ENCODE results near the gene NRCAM. TPM values are rescaled to one million over a fixed set of nuclear protein-coding genes. Genes with fewer than 3 reads are reported as not detected.

NRCAM gene
- total and polyA plus RNA-seq, 2 donors, result 4.7 to 13.9 TPM

DNA sequence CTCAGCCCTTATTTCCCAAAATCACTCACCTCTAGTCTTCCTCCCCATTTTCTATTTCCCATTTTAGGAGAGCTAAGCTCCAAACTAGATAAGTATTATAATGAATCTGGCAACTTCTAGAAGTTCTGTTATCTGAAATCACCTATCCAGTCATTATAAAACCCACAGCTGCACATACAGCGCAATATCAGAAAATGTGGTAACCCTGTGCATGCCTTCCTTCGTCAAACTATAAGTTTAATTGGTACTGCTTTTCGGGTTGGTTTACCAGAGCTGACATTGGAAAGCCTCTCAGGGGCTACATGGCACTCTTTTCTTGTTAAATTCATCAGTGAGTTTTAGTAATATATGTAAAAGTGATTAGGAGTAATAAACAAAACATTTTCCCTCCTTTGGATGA is 327.7 kb downstream of the NRCAM start:
- Histone ChIP-seq H3K27ac (ENCODE audit: low read depth in 1 of 2, low read length in 1 of 2) (no peak overlapping the region), H3K36me3 (ENCODE audit: control insufficient read depth in 2 of 2, insufficient read depth in 2 of 2, low read length in 1 of 2) (no peaks in the 10 kb centered on the region), H3K4me3 (ENCODE audit: low read length in 2 of 2) (no peak overlapping the region), H3K4me1 (ENCODE audit: control insufficient read depth in 2 of 2, insufficient read depth in 2 of 2, low read length in 2 of 2) (no peaks in the 10 kb centered on the region), H3K27me3 (ENCODE audit: control insufficient read depth in 2 of 2, insufficient read depth in 1 of 2, low read length in 1 of 2) (no peaks in the 10 kb centered on the region), H3K9me3 (ENCODE audit: control insufficient read depth in 2 of 2, insufficient read depth in 1 of 2, low read length in 1 of 2) (no peaks in the 10 kb centered on the region)
- no peak for DNase-seq (ENCODE audit: low read depth in 6 of 9, low spot score in 9 of 9)
- 96% methylated on average over 3 of the region's 3 CpGs for WGBS

DNA sequence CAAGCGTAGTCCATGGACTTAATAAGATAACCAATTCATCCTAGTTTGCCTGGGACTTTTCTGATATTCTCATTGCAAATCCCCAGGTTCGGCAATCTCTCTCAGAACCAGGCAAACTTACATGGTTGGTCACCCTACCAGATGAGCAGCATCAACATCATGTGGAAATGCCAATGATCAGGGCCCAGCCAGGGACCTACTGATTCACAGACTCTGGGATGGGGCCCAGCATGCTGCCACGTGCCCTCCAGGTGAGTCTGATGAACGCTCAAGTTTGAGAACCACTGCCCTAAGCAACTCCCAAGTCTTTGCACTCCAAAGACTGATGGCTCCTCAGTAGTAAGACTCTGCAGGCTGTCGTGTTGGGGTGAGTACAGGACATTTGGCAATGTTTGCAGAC is 328.8 kb downstream of the NRCAM start:
- H3K27me3 ChIP-seq (ENCODE audit: control insufficient read depth in 2 of 2, insufficient read depth in 1 of 2, low read length in 1 of 2), result no peaks in the 10 kb centered on the region
- H3K27ac ChIP-seq (ENCODE audit: low read depth in 1 of 2, low read length in 1 of 2), result no peak overlapping the region
- H3K9me3 ChIP-seq (ENCODE audit: control insufficient read depth in 2 of 2, insufficient read depth in 1 of 2, low read length in 1 of 2), result no peaks in the 10 kb centered on the region
- WGBS, result 93% methylated on average over 5 of the region's 5 CpGs
- no peak for DNase-seq (ENCODE audit: low read depth in 6 of 9, low spot score in 9 of 9)
- no peak overlapping the region for H3K4me3 ChIP-seq (ENCODE audit: low read length in 2 of 2)
- H3K4me1 ChIP-seq (ENCODE audit: control insufficient read depth in 2 of 2, insufficient read depth in 2 of 2, low read length in 2 of 2), result no peaks in the 10 kb centered on the region
- no peaks in the 10 kb centered on the region for H3K36me3 ChIP-seq (ENCODE audit: control insufficient read depth in 2 of 2, insufficient read depth in 2 of 2, low read length in 1 of 2)

DNA sequence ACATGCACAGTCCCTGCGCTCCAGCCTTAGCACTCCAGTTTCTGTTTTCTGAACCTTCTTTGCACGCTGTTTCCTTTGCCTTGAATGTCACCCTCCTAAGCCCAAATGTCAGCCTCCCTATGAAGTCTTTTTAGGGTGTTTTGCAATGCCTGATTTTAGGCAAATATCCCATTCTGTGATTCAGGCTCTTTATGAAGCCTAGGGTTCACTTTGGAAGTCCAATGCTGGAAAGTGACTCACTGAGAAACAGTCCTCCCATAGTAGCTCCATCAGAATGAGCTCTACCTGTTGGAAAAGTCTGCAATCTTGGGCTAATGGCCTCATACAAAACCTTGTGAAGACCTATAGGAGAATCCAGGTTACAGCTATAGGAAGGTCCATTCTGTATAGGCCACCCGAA is 331.4 kb downstream of the NRCAM start:
- DNase-seq (ENCODE audit: low read depth in 6 of 9, low spot score in 9 of 9), result no peak
- WGBS, result 97% methylated on average over 3 of the region's 3 CpGs

DNA sequence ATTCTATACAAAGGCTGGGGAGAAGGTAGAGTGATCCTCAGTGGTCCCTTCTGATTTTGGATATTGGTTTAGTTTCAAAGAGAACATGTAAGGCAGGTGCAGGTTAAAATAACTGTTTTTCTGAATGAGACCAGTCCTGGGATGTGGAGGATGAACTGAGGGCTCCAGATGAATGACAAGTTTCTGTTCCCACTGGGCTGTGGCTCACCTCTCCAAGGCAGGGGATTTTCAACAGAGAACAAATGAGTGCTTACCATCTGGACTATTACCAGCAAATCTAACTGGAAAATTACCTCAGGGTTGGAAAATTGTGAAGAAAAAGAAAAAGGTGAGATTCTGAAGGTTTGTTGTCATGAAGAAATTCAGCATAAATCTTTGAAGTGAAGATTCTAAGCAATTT is 334.1 kb downstream of the NRCAM start:
- Histone ChIP-seq H3K27ac (ENCODE audit: low read depth in 1 of 2, low read length in 1 of 2) (no peak overlapping the region), H3K27me3 (ENCODE audit: control insufficient read depth in 2 of 2, insufficient read depth in 1 of 2, low read length in 1 of 2) (no peaks in the 10 kb centered on the region), H3K4me1 (ENCODE audit: control insufficient read depth in 2 of 2, insufficient read depth in 2 of 2, low read length in 2 of 2) (no peaks in the 10 kb centered on the region), H3K9me3 (ENCODE audit: control insufficient read depth in 2 of 2, insufficient read depth in 1 of 2, low read length in 1 of 2) (no peaks in the 10 kb centered on the region), H3K36me3 (ENCODE audit: control insufficient read depth in 2 of 2, insufficient read depth in 2 of 2, low read length in 1 of 2) (no peaks in the 10 kb centered on the region), H3K4me3 (ENCODE audit: low read length in 2 of 2) (no peak overlapping the region)
- DNase-seq (ENCODE audit: low read depth in 6 of 9, low spot score in 9 of 9), result no peak

More for the DNA sequence above, 331.4 kb downstream of the NRCAM start:
- H3K27me3 ChIP-seq (ENCODE audit: control insufficient read depth in 2 of 2, insufficient read depth in 1 of 2, low read length in 1 of 2), result no peaks in the 10 kb centered on the region
- no peaks in the 10 kb centered on the region for H3K36me3 ChIP-seq (ENCODE audit: control insufficient read depth in 2 of 2, insufficient read depth in 2 of 2, low read length in 1 of 2)
- H3K27ac ChIP-seq (ENCODE audit: low read depth in 1 of 2, low read length in 1 of 2), result no peak overlapping the region
- no peak overlapping the region for H3K4me3 ChIP-seq (ENCODE audit: low read length in 2 of 2)
- no peaks in the 10 kb centered on the region for H3K4me1 ChIP-seq (ENCODE audit: control insufficient read depth in 2 of 2, insufficient read depth in 2 of 2, low read length in 2 of 2)
- H3K9me3 ChIP-seq (ENCODE audit: control insufficient read depth in 2 of 2, insufficient read depth in 1 of 2, low read length in 1 of 2), result no peaks in the 10 kb centered on the region

DNA sequence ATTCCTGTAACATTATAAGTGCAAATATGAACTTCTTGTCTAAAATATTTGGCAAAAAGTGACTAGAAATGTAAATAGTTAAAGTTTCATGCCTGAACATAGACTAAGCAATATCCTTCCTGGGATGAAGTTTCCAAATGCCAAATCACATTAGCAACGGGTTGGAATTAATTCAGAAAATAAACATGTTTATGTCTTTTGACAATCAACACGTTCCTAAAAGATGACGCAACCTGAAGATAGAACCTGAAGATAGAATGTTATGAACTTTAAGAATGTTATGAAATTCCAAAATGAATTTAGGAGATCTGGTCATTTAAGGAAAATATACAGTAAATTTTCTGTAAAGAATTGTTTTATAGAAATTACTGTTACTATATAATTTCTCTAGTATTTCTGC is 335.3 kb downstream of the NRCAM start:
- no peak overlapping the region for H3K27ac ChIP-seq (ENCODE audit: low read depth in 1 of 2, low read length in 1 of 2)
- WGBS, result 92% methylated on average over 3 of the region's 3 CpGs

DNA sequence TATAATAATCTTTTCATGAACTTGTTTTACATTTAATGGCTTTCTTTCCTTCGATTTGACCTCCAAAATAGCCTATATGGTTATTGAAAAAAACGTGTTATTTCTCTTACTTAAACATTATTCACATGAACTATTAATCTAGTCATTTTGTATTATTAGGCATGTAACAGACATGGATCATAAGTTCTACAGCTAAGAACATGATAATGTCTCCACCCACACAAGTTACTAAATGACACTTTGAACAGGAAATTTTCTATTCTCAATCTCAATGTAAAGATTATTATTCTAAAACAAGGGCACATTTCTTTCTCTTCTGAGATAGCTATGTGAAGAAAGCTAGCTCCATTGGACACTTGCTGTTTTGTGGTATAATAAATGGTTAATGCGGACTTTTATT is 336.0 kb downstream of the NRCAM start:
- 91% methylated on average over 3 of the region's 3 CpGs for WGBS
- H3K27ac ChIP-seq (ENCODE audit: low read depth in 1 of 2, low read length in 1 of 2), result no peak overlapping the region
- H3K4me1 ChIP-seq (ENCODE audit: control insufficient read depth in 2 of 2, insufficient read depth in 2 of 2, low read length in 2 of 2), result no peaks in the 10 kb centered on the region
- H3K9me3 ChIP-seq (ENCODE audit: control insufficient read depth in 2 of 2, insufficient read depth in 1 of 2, low read length in 1 of 2), result no peaks in the 10 kb centered on the region
- H3K27me3 ChIP-seq (ENCODE audit: control insufficient read depth in 2 of 2, insufficient read depth in 1 of 2, low read length in 1 of 2), result no peaks in the 10 kb centered on the region
- H3K36me3 ChIP-seq (ENCODE audit: control insufficient read depth in 2 of 2, insufficient read depth in 2 of 2, low read length in 1 of 2), result no peaks in the 10 kb centered on the region
- no peak overlapping the region for H3K4me3 ChIP-seq (ENCODE audit: low read length in 2 of 2)
- DNase-seq (ENCODE audit: low read depth in 6 of 9, low spot score in 9 of 9), result no peak

More for the DNA sequence above, 335.3 kb downstream of the NRCAM start:
- Histone ChIP-seq H3K9me3 (ENCODE audit: control insufficient read depth in 2 of 2, insufficient read depth in 1 of 2, low read length in 1 of 2) (no peaks in the 10 kb centered on the region), H3K27me3 (ENCODE audit: control insufficient read depth in 2 of 2, insufficient read depth in 1 of 2, low read length in 1 of 2) (no peaks in the 10 kb centered on the region), H3K4me3 (ENCODE audit: low read length in 2 of 2) (no peak overlapping the region), H3K4me1 (ENCODE audit: control insufficient read depth in 2 of 2, insufficient read depth in 2 of 2, low read length in 2 of 2) (no peaks in the 10 kb centered on the region), H3K36me3 (ENCODE audit: control insufficient read depth in 2 of 2, insufficient read depth in 2 of 2, low read length in 1 of 2) (no peaks in the 10 kb centered on the region)
- DNase-seq (ENCODE audit: low read depth in 6 of 9, low spot score in 9 of 9), result no peak

DNA sequence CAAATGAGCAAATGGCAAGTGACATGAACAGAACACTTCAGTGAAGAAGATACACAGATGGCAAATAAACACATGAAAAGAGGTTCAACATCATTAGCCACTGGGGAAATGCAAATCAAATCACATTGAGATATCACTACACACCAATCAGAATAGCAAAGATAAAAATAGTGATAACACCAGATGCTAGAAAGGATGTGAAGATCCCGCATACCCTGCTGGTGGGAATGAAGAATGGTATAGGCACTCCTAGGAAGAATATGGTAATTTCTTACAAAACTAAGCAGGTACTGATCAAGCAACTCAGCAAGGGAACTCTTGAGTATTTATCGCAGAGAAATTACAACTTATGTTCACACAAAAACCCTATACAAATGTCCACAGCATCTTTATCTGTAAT is 337.3 kb downstream of the NRCAM start:
- Histone ChIP-seq H3K9me3 (ENCODE audit: control insufficient read depth in 2 of 2, insufficient read depth in 1 of 2, low read length in 1 of 2) (no peaks in the 10 kb centered on the region), H3K36me3 (ENCODE audit: control insufficient read depth in 2 of 2, insufficient read depth in 2 of 2, low read length in 1 of 2) (no peaks in the 10 kb centered on the region), H3K27ac (ENCODE audit: low read depth in 1 of 2, low read length in 1 of 2) (no peak overlapping the region), H3K27me3 (ENCODE audit: control insufficient read depth in 2 of 2, insufficient read depth in 1 of 2, low read length in 1 of 2) (no peaks in the 10 kb centered on the region), H3K4me1 (ENCODE audit: control insufficient read depth in 2 of 2, insufficient read depth in 2 of 2, low read length in 2 of 2) (no peaks in the 10 kb centered on the region), H3K4me3 (ENCODE audit: low read length in 2 of 2) (no peak overlapping the region)
- 98% methylated on average over 2 of the region's 2 CpGs for WGBS
- no peak for DNase-seq (ENCODE audit: low read depth in 6 of 9, low spot score in 9 of 9)

DNA sequence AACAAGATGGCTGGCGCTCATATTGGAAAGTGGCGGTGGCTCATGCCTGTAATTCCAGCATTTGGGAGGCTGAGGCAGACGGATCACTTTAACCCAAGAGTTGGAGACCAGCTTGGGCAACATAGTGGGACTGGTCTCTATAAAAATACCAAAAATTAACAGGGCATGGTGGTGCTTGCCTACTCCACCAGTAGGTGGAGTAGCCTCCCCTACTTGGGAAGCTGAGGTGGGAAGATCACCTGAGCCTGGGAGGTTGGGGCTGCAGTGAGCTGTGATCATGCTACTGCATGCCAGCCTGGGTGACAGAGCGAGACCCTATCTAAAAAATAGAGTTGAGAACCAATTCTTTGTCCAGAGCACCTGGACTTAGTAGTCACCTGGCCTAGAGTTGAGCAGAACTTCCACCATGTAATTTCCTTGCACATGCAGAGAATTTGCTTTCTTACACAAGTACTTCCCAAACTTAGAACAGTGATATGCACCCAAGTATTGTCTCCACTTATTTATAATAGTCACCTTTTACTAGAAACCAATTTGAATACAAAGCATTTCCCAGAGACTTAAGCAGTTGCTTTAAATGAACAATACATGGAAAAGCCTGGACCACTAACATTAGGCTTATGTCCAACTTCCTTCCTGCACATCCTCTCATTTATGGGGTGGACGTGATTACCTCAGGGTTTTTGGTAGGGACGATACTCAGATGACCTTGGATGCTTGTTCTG is 342.0 kb downstream of the NRCAM start:
- Histone ChIP-seq H3K36me3 (ENCODE audit: control insufficient read depth in 2 of 2, insufficient read depth in 2 of 2, low read length in 1 of 2) (no peaks in the 10 kb centered on the region), H3K27ac (ENCODE audit: low read depth in 1 of 2, low read length in 1 of 2) (no peak overlapping the region), H3K4me3 (ENCODE audit: low read length in 2 of 2) (no peak overlapping the region), H3K9me3 (ENCODE audit: control insufficient read depth in 2 of 2, insufficient read depth in 1 of 2, low read length in 1 of 2) (no peaks in the 10 kb centered on the region), H3K4me1 (ENCODE audit: control insufficient read depth in 2 of 2, insufficient read depth in 2 of 2, low read length in 2 of 2) (no peaks in the 10 kb centered on the region), H3K27me3 (ENCODE audit: control insufficient read depth in 2 of 2, insufficient read depth in 1 of 2, low read length in 1 of 2) (no peaks in the 10 kb centered on the region)
- DNase-seq (ENCODE audit: low read depth in 6 of 9, low spot score in 9 of 9), result peak in 2 of 9 donors; percentile 30 to 33
- 89% methylated on average over 6 of the region's 6 CpGs for WGBS

DNA sequence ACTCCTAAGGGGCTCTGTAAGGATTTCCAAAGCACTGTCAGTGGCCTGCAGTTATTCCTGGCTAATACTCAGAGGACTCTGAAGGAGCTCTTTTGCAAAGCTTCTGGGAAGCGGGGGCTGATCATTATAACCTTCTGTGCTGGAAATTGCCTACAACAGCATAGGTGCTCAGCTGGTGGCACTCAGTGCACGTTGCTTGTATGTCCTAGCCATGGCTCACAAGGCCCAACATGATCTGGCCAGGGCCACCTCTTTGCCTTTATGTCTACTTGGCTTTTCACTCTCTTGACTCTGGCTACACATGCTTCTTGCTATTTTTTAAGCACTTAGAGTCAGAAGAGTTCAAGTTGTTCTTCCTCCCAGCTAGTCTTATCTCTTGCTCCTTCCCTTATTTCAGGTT is 343.6 kb downstream of the NRCAM start:
- 90% methylated on average over 2 of the region's 2 CpGs for WGBS
- no peaks in the 10 kb centered on the region for H3K9me3 ChIP-seq (ENCODE audit: control insufficient read depth in 2 of 2, insufficient read depth in 1 of 2, low read length in 1 of 2)
- H3K36me3 ChIP-seq (ENCODE audit: control insufficient read depth in 2 of 2, insufficient read depth in 2 of 2, low read length in 1 of 2), result no peaks in the 10 kb centered on the region
- no peaks in the 10 kb centered on the region for H3K4me1 ChIP-seq (ENCODE audit: control insufficient read depth in 2 of 2, insufficient read depth in 2 of 2, low read length in 2 of 2)
- no peaks in the 10 kb centered on the region for H3K27me3 ChIP-seq (ENCODE audit: control insufficient read depth in 2 of 2, insufficient read depth in 1 of 2, low read length in 1 of 2)
- no peak overlapping the region for H3K4me3 ChIP-seq (ENCODE audit: low read length in 2 of 2)
- H3K27ac ChIP-seq (ENCODE audit: low read depth in 1 of 2, low read length in 1 of 2), result no peak overlapping the region
- no peak for DNase-seq (ENCODE audit: low read depth in 6 of 9, low spot score in 9 of 9)
